VCaP (cell line): Measurements from ENCODE around the gene TAS2R14.

Experiments used
- H3K27ac ChIP-seq: fragments of 450-650 bp; 2 replicates; pipeline ENCODE4 v1.5.1; 2017
- TF ChIP-seq, protein P1 (sequence below): fragments of 450-650 bp; conservative IDR thresholded peaks from 2 replicates; pipeline ENCODE4 v1.5.1; 2017; ENCODE audit warnings: mild to moderate bottlenecking, moderate library complexity

TAS2R14 gene, protein sequence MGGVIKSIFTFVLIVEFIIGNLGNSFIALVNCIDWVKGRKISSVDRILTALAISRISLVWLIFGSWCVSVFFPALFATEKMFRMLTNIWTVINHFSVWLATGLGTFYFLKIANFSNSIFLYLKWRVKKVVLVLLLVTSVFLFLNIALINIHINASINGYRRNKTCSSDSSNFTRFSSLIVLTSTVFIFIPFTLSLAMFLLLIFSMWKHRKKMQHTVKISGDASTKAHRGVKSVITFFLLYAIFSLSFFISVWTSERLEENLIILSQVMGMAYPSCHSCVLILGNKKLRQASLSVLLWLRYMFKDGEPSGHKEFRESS

DNA sequence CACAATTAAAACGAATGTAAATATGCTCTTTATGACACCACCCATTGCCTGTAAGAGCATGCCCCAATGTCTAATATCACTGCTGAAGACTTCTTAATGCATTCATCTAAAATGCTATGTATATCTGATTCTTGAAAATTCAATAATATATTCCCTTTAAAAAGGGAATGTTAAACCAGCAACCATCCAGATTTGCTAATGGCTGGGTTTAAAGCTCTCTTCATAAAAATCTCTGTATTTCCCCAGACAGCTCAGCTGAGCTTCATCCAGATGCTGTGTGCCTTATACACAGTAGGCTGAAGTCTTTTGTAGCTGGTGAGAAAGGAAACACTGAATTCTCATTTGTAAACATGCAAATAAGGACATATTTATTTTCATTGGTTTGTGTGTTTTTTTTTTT is at the start of gene TAS2R14:
TSS of gene TAS2R14 (minus strand) at position 101 of the 400 bp plus-strand sequence. CDS start at position 45, 56 bp downstream.
- TF ChIP-seq, protein P1, sequence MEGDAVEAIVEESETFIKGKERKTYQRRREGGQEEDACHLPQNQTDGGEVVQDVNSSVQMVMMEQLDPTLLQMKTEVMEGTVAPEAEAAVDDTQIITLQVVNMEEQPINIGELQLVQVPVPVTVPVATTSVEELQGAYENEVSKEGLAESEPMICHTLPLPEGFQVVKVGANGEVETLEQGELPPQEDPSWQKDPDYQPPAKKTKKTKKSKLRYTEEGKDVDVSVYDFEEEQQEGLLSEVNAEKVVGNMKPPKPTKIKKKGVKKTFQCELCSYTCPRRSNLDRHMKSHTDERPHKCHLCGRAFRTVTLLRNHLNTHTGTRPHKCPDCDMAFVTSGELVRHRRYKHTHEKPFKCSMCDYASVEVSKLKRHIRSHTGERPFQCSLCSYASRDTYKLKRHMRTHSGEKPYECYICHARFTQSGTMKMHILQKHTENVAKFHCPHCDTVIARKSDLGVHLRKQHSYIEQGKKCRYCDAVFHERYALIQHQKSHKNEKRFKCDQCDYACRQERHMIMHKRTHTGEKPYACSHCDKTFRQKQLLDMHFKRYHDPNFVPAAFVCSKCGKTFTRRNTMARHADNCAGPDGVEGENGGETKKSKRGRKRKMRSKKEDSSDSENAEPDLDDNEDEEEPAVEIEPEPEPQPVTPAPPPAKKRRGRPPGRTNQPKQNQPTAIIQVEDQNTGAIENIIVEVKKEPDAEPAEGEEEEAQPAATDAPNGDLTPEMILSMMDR = no peak
- H3K27ac ChIP-seq = no peak within 1 kb of the TSS

DNA sequence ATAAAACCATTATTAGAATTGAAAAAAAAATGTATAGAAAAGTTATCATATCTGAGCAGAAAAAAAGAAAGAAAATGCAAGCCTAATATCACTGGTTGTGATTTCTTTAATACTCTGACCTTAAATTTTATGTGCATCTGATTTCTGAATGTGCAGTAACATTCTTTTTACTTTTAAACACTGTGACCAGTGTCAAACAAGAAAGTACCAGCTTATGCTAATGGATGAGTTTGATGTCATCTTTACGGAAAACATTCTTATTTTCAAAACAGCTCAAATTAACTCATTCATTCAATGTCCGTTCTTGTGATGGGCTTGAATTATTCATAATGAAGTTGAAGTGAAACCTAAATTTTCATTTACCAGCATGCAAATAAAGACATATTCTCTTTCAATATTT is 47.7 kb upstream of the TAS2R14 start, which contains the start of gene TAS2R50:
TSS of gene TAS2R50 (minus strand) at position 101 of the 400 bp plus-strand sequence. CDS start at position 49, 52 bp downstream.
- no peak within 1 kb of the TSS for H3K27ac ChIP-seq
- TF ChIP-seq, protein P1 = no peak

DNA sequence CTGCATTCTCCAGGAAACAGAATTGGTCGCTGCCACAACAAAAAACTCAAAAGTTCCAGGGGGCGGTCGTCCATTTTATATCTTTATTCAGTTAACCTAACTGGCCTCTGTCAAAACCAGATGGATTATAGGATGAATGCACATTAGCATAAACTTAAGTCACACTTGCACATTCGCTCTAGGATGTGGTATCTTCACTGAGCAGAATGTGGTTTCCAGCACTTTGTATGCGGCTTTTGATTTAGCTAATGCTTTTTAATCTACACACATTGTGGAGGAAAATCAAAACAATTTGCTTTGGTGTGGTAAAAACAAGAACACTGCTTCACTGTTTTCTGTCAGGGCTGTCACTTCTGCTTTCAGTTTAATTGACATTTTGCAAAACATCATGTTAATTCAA is 43.2 kb upstream of the TAS2R14 start:
- TF ChIP-seq, protein P1 = no peak
- no peak overlapping the region for H3K27ac ChIP-seq

DNA sequence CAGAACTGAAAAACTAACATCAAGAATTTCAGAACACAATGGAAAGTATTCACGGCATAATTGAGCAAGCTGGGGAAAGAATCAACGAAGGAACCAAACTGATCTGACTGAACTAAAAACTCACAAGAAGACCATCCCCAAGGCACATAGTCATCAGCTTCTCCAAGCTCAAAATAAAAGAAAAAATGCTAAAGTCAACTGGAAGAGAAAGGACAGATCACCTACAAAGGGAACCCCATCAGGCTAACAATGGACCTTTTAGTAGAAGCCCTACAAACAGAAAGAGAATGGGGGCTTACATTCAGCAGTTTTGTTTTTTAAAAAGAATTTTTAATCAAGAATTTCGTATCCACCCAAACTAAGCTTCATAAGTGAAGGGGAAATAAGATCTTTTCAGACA is 35.9 kb upstream of the TAS2R14 start:
- TF ChIP-seq, protein P1 = no peak
- H3K27ac ChIP-seq = no peak overlapping the region

DNA sequence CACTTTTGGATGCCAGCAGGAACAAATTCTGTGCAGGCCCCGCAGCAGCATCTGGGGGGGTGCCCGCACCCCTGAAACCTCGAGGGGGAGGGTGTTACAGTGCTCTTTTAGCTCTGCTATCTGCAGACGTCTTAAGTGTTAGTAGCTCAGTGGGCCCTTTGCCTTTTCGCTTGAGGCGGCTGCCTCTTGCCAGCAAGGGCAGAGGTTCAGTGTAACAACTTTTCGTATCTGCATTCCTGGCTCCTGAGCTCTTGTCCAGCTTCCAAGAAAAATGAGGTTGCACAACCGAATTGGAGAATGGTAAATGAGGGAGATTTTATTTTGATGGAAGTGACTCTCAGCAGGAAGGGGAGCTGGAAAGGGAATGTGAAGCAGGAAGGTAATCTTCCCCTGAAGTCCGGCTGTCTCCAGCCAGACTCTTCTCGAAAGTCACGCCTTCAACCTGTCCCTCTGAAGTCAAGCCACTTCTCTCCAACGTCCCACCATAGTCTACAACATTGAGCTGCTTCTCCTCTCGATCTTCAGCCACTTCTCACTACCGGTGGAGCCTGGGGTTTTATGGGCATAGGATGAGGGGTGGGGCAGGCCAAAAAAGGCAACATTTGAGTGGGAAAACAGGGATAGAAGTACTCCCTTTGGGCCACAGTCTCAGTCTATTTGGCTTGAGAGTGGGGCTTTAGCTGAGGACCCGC is 29.8 kb upstream of the TAS2R14 start:
- TF ChIP-seq, protein P1 = no peak
- H3K27ac ChIP-seq = no peak overlapping the region

DNA sequence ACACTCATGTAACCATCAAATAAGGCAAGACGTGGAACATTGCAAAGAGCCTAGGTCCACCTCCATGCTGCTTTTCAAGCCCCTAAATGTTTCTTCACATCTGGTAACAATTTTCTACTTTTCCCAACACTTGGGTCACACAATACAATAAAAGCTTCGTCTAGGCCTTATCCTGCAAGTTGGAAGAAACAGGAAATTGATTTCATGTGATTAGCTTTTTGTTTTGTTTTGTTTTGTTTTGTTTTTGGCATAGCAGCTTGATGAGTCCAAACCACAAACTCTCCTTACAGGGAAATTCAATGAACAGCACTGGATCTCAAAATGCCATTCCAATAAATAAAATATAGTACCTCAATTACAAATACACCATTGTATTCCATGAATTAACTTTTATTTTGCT is 28.3 kb upstream of the TAS2R14 start:
- no peak overlapping the region for H3K27ac ChIP-seq
- TF ChIP-seq, protein P1 = no peak

DNA sequence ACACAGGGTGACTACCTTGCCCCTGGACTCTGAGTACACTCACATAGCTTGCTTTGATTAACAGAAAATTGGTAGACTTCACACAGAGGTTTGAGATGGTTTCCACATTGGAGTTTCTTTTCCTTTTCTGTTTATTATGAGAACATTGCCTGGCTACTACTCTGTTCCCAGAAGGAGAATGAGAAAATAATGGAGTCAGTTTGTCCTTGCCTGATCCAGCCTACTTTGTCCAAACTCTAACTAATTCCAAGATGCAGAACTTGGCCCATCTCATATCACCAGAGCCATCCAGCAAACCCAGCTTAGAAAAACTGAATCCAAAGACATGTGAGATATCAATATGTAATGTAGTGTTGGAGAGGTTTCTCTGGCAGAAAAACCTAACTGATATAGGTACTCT is 27.3 kb upstream of the TAS2R14 start:
- TF ChIP-seq, protein P1 = no peak
- no peak overlapping the region for H3K27ac ChIP-seq
